H9 (cell line): ENCODE measurements around the gene PLA2G4E. TPM values are rescaled to one million over a fixed set of nuclear protein-coding genes. Genes with fewer than 3 reads are reported as not detected.

Experiments
- DNase-seq: peaks from one replicate; pipeline ENCODE4 v3.0.0-alpha.2; 2017
- H2AFZ ChIP-seq: one replicate; pipeline ENCODE4 v1.6.1; 2013; ENCODE audit warnings: mild to moderate bottlenecking, low read length, control low read depth, moderate library complexity
- H2AK5ac ChIP-seq: 2 replicates; pipeline ENCODE4 v1.6.1; 2013; ENCODE audit warnings: low read length, control low read depth, mixed read lengths; ENCODE audit not compliant: insufficient read length
- H2BK120ac ChIP-seq: one replicate; pipeline ENCODE4 v1.6.1; 2013; ENCODE audit warnings: low read depth, mild to moderate bottlenecking, low read length, control low read depth, inconsistent platforms; ENCODE audit not compliant: poor library complexity, severe bottlenecking
- H2BK12ac ChIP-seq: 2 replicates; pipeline ENCODE4 v1.6.1; 2013; ENCODE audit warnings: low read length, control low read depth, mixed read lengths, low read depth; ENCODE audit not compliant: insufficient read length
- H2BK15ac ChIP-seq: 2 replicates; pipeline ENCODE4 v1.6.1; 2013; ENCODE audit warnings: low read depth, low read length, control low read depth
- H2BK20ac ChIP-seq: one replicate; pipeline ENCODE4 v1.6.1; 2013; ENCODE audit warnings: low read depth, mild to moderate bottlenecking, low read length, control low read depth, inconsistent platforms; ENCODE audit not compliant: poor library complexity, severe bottlenecking
- H2BK5ac ChIP-seq: 2 replicates; pipeline ENCODE4 v1.6.1; 2013; ENCODE audit warnings: low read length, control low read depth, mixed read lengths; ENCODE audit not compliant: insufficient read length
- H3K14ac ChIP-seq: 2 replicates; pipeline ENCODE4 v1.6.1; 2013; ENCODE audit warnings: low read length, control low read depth; ENCODE audit not compliant: insufficient read depth
- H3K18ac ChIP-seq: 2 replicates; pipeline ENCODE4 v1.6.1; 2013; ENCODE audit warnings: low read depth, mild to moderate bottlenecking, mixed read lengths, low read length, control low read depth; ENCODE audit not compliant: insufficient read length
- H3K23ac ChIP-seq: 2 replicates; pipeline ENCODE4 v1.6.1; 2013; ENCODE audit warnings: low read length, control low read depth, mixed read lengths, low read depth; ENCODE audit not compliant: insufficient read length
- H3K23me2 ChIP-seq: 2 replicates; pipeline ENCODE4 v1.6.1; 2013; ENCODE audit warnings: low read depth, mild to moderate bottlenecking, mixed read lengths, low read length, control low read depth; ENCODE audit not compliant: insufficient read length, poor library complexity, severe bottlenecking
- H3K27ac ChIP-seq: 2 replicates; pipeline ENCODE4 v1.5.1; 2013; ENCODE audit warnings: low read length, control low read depth, mixed read lengths, low read depth; ENCODE audit not compliant: insufficient read length
- H3K27me3 ChIP-seq: 2 replicates; pipeline ENCODE4 v1.6.1; 2013; ENCODE audit warnings: low read length, control low read depth, inconsistent platforms; ENCODE audit not compliant: insufficient read depth
- H3K4ac ChIP-seq: 2 replicates; pipeline ENCODE4 v1.6.1; 2013; ENCODE audit warnings: low read depth, mild to moderate bottlenecking, control low read depth, inconsistent platforms, low read length, moderate library complexity
- H3K4me1 ChIP-seq: 2 replicates; pipeline ENCODE4 v1.6.1; 2013; ENCODE audit warnings: low read length, control low read depth, inconsistent platforms; ENCODE audit not compliant: insufficient read depth
- H3K4me2 ChIP-seq: 2 replicates; pipeline ENCODE4 v1.6.1; 2013; ENCODE audit warnings: low read length, control low read depth, mixed read lengths; ENCODE audit not compliant: insufficient read length, insufficient read depth
- H3K56ac ChIP-seq: 2 replicates; pipeline ENCODE4 v1.6.1; 2013; ENCODE audit warnings: low read depth, mild to moderate bottlenecking, mixed read lengths, low read length, control low read depth; ENCODE audit not compliant: insufficient read length
- H3K79me1 ChIP-seq: 2 replicates; pipeline ENCODE4 v1.6.1; 2013; ENCODE audit warnings: low read depth, mild to moderate bottlenecking, moderate library complexity, low read length, control low read depth, inconsistent platforms; ENCODE audit not compliant: insufficient read depth, poor library complexity, severe bottlenecking
- H3K79me2 ChIP-seq: 2 replicates; pipeline ENCODE4 v1.6.1; 2013; ENCODE audit warnings: low read length, control low read depth, inconsistent platforms; ENCODE audit not compliant: insufficient read depth
- H3K9ac ChIP-seq: 2 replicates; pipeline ENCODE4 v1.6.1; 2013; ENCODE audit warnings: low read length, control low read depth, mixed read lengths; ENCODE audit not compliant: insufficient read length; ENCODE audit errors: extremely low read depth
- H3K9me3 ChIP-seq: one replicate; pipeline ENCODE4 v1.6.1; 2013; ENCODE audit warnings: low read depth, low read length, inconsistent platforms; ENCODE audit not compliant: control insufficient read depth
- H3T11ph ChIP-seq: one replicate; pipeline ENCODE4 v1.6.1; 2013; ENCODE audit warnings: mild to moderate bottlenecking, low read length, control low read depth, inconsistent platforms
- H4K20me1 ChIP-seq: one replicate; pipeline ENCODE4 v1.6.1; 2013; ENCODE audit not compliant: control insufficient read depth, insufficient read length, insufficient read depth
- H4K5ac ChIP-seq: 2 replicates; pipeline ENCODE4 v1.6.1; 2013; ENCODE audit warnings: low read depth, mild to moderate bottlenecking, mixed read lengths, low read length, control low read depth; ENCODE audit not compliant: insufficient read length
- H4K8ac ChIP-seq: replicated peaks from 2 replicates; pipeline ENCODE4 v1.6.1; 2013; ENCODE audit warnings: low read length, control low read depth, mixed read lengths, low read depth; ENCODE audit not compliant: insufficient read length
- H4K91ac ChIP-seq: 2 replicates; pipeline ENCODE4 v1.6.1; 2013; ENCODE audit warnings: low read depth, mild to moderate bottlenecking, moderate library complexity, mixed read lengths, low read length, control low read depth; ENCODE audit not compliant: insufficient read length
- H3K27ac Mint-ChIP-seq, 3 experiments: 2 replicates in 2 of 3; 3 replicates in 1 of 3; pipeline ENCODE4 v1.8.0; 2020 to 2021; ENCODE audit warnings: mixed read lengths in 3 of 3, mild to moderate bottlenecking in 1 of 3, moderate library complexity in 1 of 3
- H3K27me3 Mint-ChIP-seq: 2 replicates; pipeline ENCODE4 v1.8.0; 2021; ENCODE audit warnings: low read depth, mild to moderate bottlenecking, moderate library complexity, mixed read lengths
- H3K36me3 Mint-ChIP-seq, 3 experiments: 2 replicates in 2 of 3; 3 replicates in 1 of 3; pipeline ENCODE4 v1.8.0; 2020 to 2021; ENCODE audit warnings: low read depth in 3 of 3, mixed read lengths in 3 of 3; ENCODE audit not compliant: insufficient read depth in 1 of 3
- H3K4me1 Mint-ChIP-seq, 2 experiments: 2 replicates each; pipeline ENCODE4 v1.8.0; 2020; ENCODE audit warnings: mixed read lengths in 2 of 2
- H3K4me3 Mint-ChIP-seq, 2 experiments: 2 replicates in 1 of 2; 3 replicates in 1 of 2; pipeline ENCODE4 v1.8.0; 2020 to 2021; ENCODE audit warnings: mild to moderate bottlenecking in 2 of 2, mixed read lengths in 2 of 2, moderate library complexity in 1 of 2
- H3K9me3 Mint-ChIP-seq, 2 experiments: 2 replicates in 1 of 2; 3 replicates in 1 of 2; pipeline ENCODE4 v1.8.0; 2020; ENCODE audit warnings: mild to moderate bottlenecking in 2 of 2, mixed read lengths in 2 of 2, moderate library complexity in 1 of 2
- CTCF ChIP-seq: fragments of 200-600 bp; sonication (generic); conservative IDR thresholded peaks from 3 replicates; pipeline ENCODE4 v1.8.0; 2021; ENCODE audit warnings: antibody characterized with exemption, mild to moderate bottlenecking
- WGBS: extraction: QIAGEN DNeasy Blood & Tissue Kit; methylation state at CpG from one replicate; pipeline ENCODE4 v1.1.7; 2013; ENCODE audit warnings: missing lambda C conversion rate, low lambda C conversion rate, mixed read lengths; ENCODE audit not compliant: insufficient read length; ENCODE audit errors: extremely low coverage; 5-methylcytosine and 5-hydroxymethylcytosine counted together
- total RNA-seq: library from RNA; stranded (reverse); gene quantifications from 2 replicates; pipeline ENCODE4 v1.2.1, GENCODE V29; 2021

Gene PLA2G4E
- total RNA-seq, 1 experiment from 2014 or later = not detected

- Histone ChIP-seq H2BK15ac (no peak overlapping the region), H2AFZ (no peak overlapping the region), H4K91ac (no peak overlapping the region), H3K9ac (no peak overlapping the region), H3K56ac (no peak overlapping the region), H2BK20ac (no peak overlapping the region), H4K5ac (no peak overlapping the region), H3K27me3 (no peaks in the 10 kb centered on the region), H3K9me3 (no peaks in the 10 kb centered on the region), H3K4me2 (no peak overlapping the region), H3K23ac (no peak overlapping the region), H2BK120ac (no peak overlapping the region), H4K8ac (no peak overlapping the region), H4K20me1 (no peaks in the 10 kb centered on the region), H2AK5ac (no peak overlapping the region), H3K18ac (no peak overlapping the region), H3K23me2 (no peaks in the 10 kb centered on the region), H2BK12ac (no peak overlapping the region), H3K27ac (no peak overlapping the region), H2BK5ac (no peak overlapping the region), H3K79me1 (no peaks in the 10 kb centered on the region), H3T11ph (no peak overlapping the region), H3K4me1 (no peaks in the 10 kb centered on the region; the same call in 1 of the 2 replicates), H3K79me2 (no peaks in the 10 kb centered on the region), H3K14ac (no peak overlapping the region), H3K4ac (no peak overlapping the region)
- Mint-ChIP-seq H3K36me3 (no peaks in the 10 kb centered on the region), H3K9me3 (no peaks in the 10 kb centered on the region), H3K27me3 (peaks cover 2% of the 10 kb centered on the region; the same call in 1 of the 2 replicates), H3K4me1 (peaks cover 6 to 16% of the 10 kb centered on the region in 2 experiments), H3K27ac (no peak overlapping the region), H3K4me3 (no peak overlapping the region)
- no CpG with 5 or more reads among the region's 11 CpGs for WGBS
- TF ChIP-seq CTCF = no peak
- DNase-seq = no peak
These were observed 27.2 kb downstream of the PLA2G4E start for GRCh38 chr15:41993472-41994170.
